Mammary epithelial cell (primary cell): ENCODE data around the gene GLYATL1.

ENCODE experiments used
- CTCF ChIP-seq, 2 donors: IDR thresholded peaks in 1 of 2; conservative IDR thresholded peaks in 1 of 2; 2 replicates each; pipeline ENCODE4 v1.5.1; 2011 to 2012; ENCODE audit warnings: inconsistent platforms in 2 of 2, low read length in 2 of 2, mild to moderate bottlenecking in 2 of 2, control low read depth in 1 of 2, low read depth in 1 of 2; ENCODE audit not compliant: insufficient read depth in 1 of 2; ENCODE audit errors: extremely low read depth in 1 of 2
- EZH2 ChIP-seq: IDR thresholded peaks from 2 replicates; pipeline ENCODE4 v1.6.1; 2012; ENCODE audit warnings: low read length, inconsistent platforms, borderline replicate concordance

- TF ChIP-seq CTCF (conservative IDR thresholded peaks at IDR 0.05 in 1 of 2, IDR thresholded peaks at IDR 0.05 in 1 of 2; ENCODE audit: extremely low read depth in 1 of 2, insufficient read depth in 1 of 2, low read depth in 1 of 2, low read length in 2 of 2) (no peak), EZH2 (no peak)
These were observed 890 bp upstream of the GLYATL1 start for GRCh38 chr11:58938398-58938797.
